HG03558 (cell line): ENCODE data around the gene BASP1.

Source experiments
- ATAC-seq: cut with Tn5 transposase; IDR thresholded peaks from one replicate; pipeline ENCODE4 v1.9.1; 2021; ENCODE audit warnings: moderate number of reproducible peaks; ENCODE audit not compliant: unreplicated experiment; ENCODE audit errors: extremely low read depth

Gene BASP1

GRCh38 chr5:17217493-17218352 is at the start of gene BASP1:
TSS of gene BASP1 (plus strand) at chr5:17217631. CDS start at chr5:17275217, 57,586 bp downstream.
- no peak for ATAC-seq

GRCh38 chr5:17169507-17169906 is 47.9 kb upstream of the BASP1 start:
- no peak for ATAC-seq

GRCh38 chr5:17172791-17173190 is 44.6 kb upstream of the BASP1 start:
- no peak for ATAC-seq

GRCh38 chr5:17174965-17175364 is 42.5 kb upstream of the BASP1 start:
- no peak for ATAC-seq

- no peak for ATAC-seq
Measured at GRCh38 chr5:17177501-17178372, 39.7 kb upstream of the BASP1 start.

GRCh38 chr5:17178373-17178675 is 39.1 kb upstream of the BASP1 start:
- ATAC-seq: no peak

- ATAC-seq: no peak
Measured at GRCh38 chr5:17180330-17180843, 37.0 kb upstream of the BASP1 start.

- no peak for ATAC-seq
Measured at GRCh38 chr5:17180864-17181723, 36.3 kb upstream of the BASP1 start.

GRCh38 chr5:17182494-17182893 is 34.9 kb upstream of the BASP1 start:
- ATAC-seq: no peak

GRCh38 chr5:17182981-17183380 is 34.5 kb upstream of the BASP1 start:
- no peak for ATAC-seq

GRCh38 chr5:17183831-17184230 is 33.6 kb upstream of the BASP1 start:
- ATAC-seq: no peak

GRCh38 chr5:17184588-17184987 is 32.8 kb upstream of the BASP1 start:
- no peak for ATAC-seq

GRCh38 chr5:17185349-17185748 is 32.1 kb upstream of the BASP1 start:
- no peak for ATAC-seq

- ATAC-seq: no peak
Measured at GRCh38 chr5:17185773-17186172, 31.7 kb upstream of the BASP1 start.

GRCh38 chr5:17186256-17186655 is 31.2 kb upstream of the BASP1 start:
- no peak for ATAC-seq

- no peak for ATAC-seq
Measured at GRCh38 chr5:17187011-17187785, 30.2 kb upstream of the BASP1 start.

- ATAC-seq: no peak
Measured at GRCh38 chr5:17187786-17188170, 29.7 kb upstream of the BASP1 start.

- peak; percentile 58 for ATAC-seq
Measured at GRCh38 chr5:17189381-17190036, 27.9 kb upstream of the BASP1 start.

- ATAC-seq: no peak
Measured at GRCh38 chr5:17190242-17190778, 27.1 kb upstream of the BASP1 start.
